A549 (cell line): ENCODE data around the gene ATG10. TPM values are rescaled to one million over a fixed set of nuclear protein-coding genes. Genes with fewer than 3 reads are reported as not detected.

Experiments
- ATAC-seq, 2 experiments: fragments of 200-7000 bp in 1 of 2; fragments of >200 bp in 1 of 2; cut with Nextera tagmentation in 1 of 2; cut with Tn5 transposase in 1 of 2; 3 replicates each; pipeline versions ENCODE4 v1.8.0 to v1.9.1; 2018 to 2020; ENCODE audit warnings: mild to moderate bottlenecking in 1 of 2, moderate library complexity in 1 of 2
- CTCF ChIA-PET: fragments of 300-600 bp; sonication (Branson Sonifier 250); formaldehyde crosslinking; extraction: SDS; loops from one replicate; lab custom pipeline; 2021; ENCODE audit warnings: antibody characterized with exemption, inconsistent platforms; lab: Yijun Ruan, JAX
- POLR2A ChIA-PET: fragments of 350-600 bp; formaldehyde crosslinking; extraction: SDS; loops from one replicate; lab custom pipeline; 2021; ENCODE audit warnings: antibody characterized with exemption, inconsistent platforms; lab: Yijun Ruan, JAX
- DNase-seq, 2 experiments: peaks; one replicate each; pipeline versions ENCODE4 v3.0.0 to v3.0.0-alpha.2; 2011 to 2016; ENCODE audit warnings: low read depth in 1 of 2, low spot score in 1 of 2
- FAIRE-seq: peaks from 2 replicates; lab custom pipeline; 2011; peaks lifted over from hg19 to GRCh38; lab: Jason Lieb, UNC
- H3K27ac ChIP-seq, 2 experiments: fragments of >200 bp; sonication (Bioruptor Twin); formaldehyde crosslinking; 3 replicates each; pipeline ENCODE4 v1.5.1; 2016 to 2017
- H3K4me1 ChIP-seq: fragments of >200 bp; sonication (Bioruptor Twin); formaldehyde crosslinking; 3 replicates; pipeline ENCODE4 v1.6.1; 2016
- H3K4me2 ChIP-seq: fragments of >200 bp; sonication (Bioruptor Twin); formaldehyde crosslinking; 3 replicates; pipeline ENCODE4 v1.6.1; 2016
- H3K4me3 ChIP-seq: fragments of >200 bp; sonication (Bioruptor Twin); formaldehyde crosslinking; 3 replicates; pipeline ENCODE4 v1.5.1; 2016
- H3K9me3 ChIP-seq: fragments of >200 bp; sonication (Bioruptor Twin); formaldehyde crosslinking; 3 replicates; pipeline ENCODE4 v1.6.1; 2016
- CHD2 ChIP-seq: fragments of 150-350 bp; IDR thresholded peaks from 2 replicates; pipeline ENCODE4 v1.6.1; 2014; ENCODE audit warnings: low read length; ENCODE audit not compliant: partially characterized antibody
- EHF ChIP-seq: fragments of 250-450 bp; sonication (Bioruptor Pico); IDR thresholded peaks from 2 replicates; pipeline ENCODE4 v1.5.0; 2020; ENCODE audit warnings: mild to moderate bottlenecking
- EP300 ChIP-seq, 2 experiments: fragments of >200 bp; sonication (Bioruptor Twin); formaldehyde crosslinking; IDR thresholded peaks; 2 replicates in 1 of 2; 3 replicates in 1 of 2; pipeline ENCODE4 v1.6.1; 2016 to 2017
- FOSB ChIP-seq: fragments of 250-450 bp; sonication (Bioruptor Pico); IDR thresholded peaks from 2 replicates; pipeline ENCODE4 v1.5.0; 2020; ENCODE audit warnings: mild to moderate bottlenecking, moderate library complexity
- FOSL2 ChIP-seq, 2 experiments: fragments of 450-650 bp in 1 of 2; fragments of >200 bp in 1 of 2; sonication (Bioruptor Twin) in 1 of 2; formaldehyde crosslinking; IDR thresholded peaks; 2 replicates each; pipeline versions ENCODE4 v1.5.0 to v1.6.1; 2016 to 2020; ENCODE audit warnings: mild to moderate bottlenecking in 1 of 2, moderate library complexity in 1 of 2
- GATA3 ChIP-seq: IDR thresholded peaks from 2 replicates; pipeline ENCODE4 v1.6.1; 2012; ENCODE audit warnings: borderline replicate concordance
- HOXA7 ChIP-seq: fragments of 250-450 bp; sonication (Bioruptor Pico); IDR thresholded peaks from 2 replicates; pipeline ENCODE4 v1.5.0; 2020; ENCODE audit warnings: mild to moderate bottlenecking, moderate library complexity
- HOXB13 ChIP-seq: fragments of 250-450 bp; sonication (Bioruptor Pico); IDR thresholded peaks from 2 replicates; pipeline ENCODE4 v1.5.0; 2020; ENCODE audit warnings: low read depth, mild to moderate bottlenecking, moderate library complexity
- HOXB5 ChIP-seq: fragments of 250-450 bp; sonication (Bioruptor Pico); IDR thresholded peaks from 2 replicates; pipeline ENCODE4 v1.5.0; 2020; ENCODE audit warnings: mild to moderate bottlenecking, moderate library complexity
- JUN ChIP-seq, 2 experiments: fragments of >200 bp; sonication (Bioruptor Twin); formaldehyde crosslinking; IDR thresholded peaks; 2 replicates in 1 of 2; 3 replicates in 1 of 2; pipeline ENCODE4 v1.6.1; 2016 to 2017
- KDM5A ChIP-seq: fragments of 200-600 bp; sonication (generic); IDR thresholded peaks from 2 replicates; pipeline ENCODE4 v1.6.1; 2016; ENCODE audit warnings: antibody characterized with exemption, mild to moderate bottlenecking
- MAFK ChIP-seq: fragments of 450-650 bp; IDR thresholded peaks from 2 replicates; pipeline ENCODE4 v1.6.1; 2014; ENCODE audit not compliant: partially characterized antibody
- MAZ ChIP-seq: fragments of 150-350 bp; IDR thresholded peaks from 2 replicates; pipeline ENCODE4 v1.6.1; 2014; ENCODE audit warnings: antibody characterized with exemption, low read depth, low read length, borderline replicate concordance
- PHF8 ChIP-seq: fragments of 200-600 bp; sonication (generic); IDR thresholded peaks from 2 replicates; pipeline ENCODE4 v1.6.1; 2016; ENCODE audit warnings: low read depth, mild to moderate bottlenecking, antibody characterized with exemption, moderate library complexity, borderline replicate concordance
- POLR2A ChIP-seq: IDR thresholded peaks from 2 replicates; pipeline ENCODE4 v1.6.1; 2012; ENCODE audit warnings: mild to moderate bottlenecking, low read length
- POLR2AphosphoS2 ChIP-seq: conservative IDR thresholded peaks from 2 replicates; pipeline ENCODE4 v1.6.1; 2012; ENCODE audit warnings: low read length, improper control_type of control experiment, inconsistent platforms
- RCOR1 ChIP-seq: fragments of 150-350 bp; IDR thresholded peaks from 2 replicates; pipeline ENCODE4 v1.6.1; 2014; ENCODE audit warnings: antibody characterized with exemption, low read length, low read depth
- RFX5 ChIP-seq: fragments of 450-650 bp; IDR thresholded peaks from 2 replicates; pipeline ENCODE4 v1.7.1; 2014; ENCODE audit warnings: antibody characterized with exemption, mild to moderate bottlenecking, moderate library complexity
- RNF2 ChIP-seq: fragments of 200-600 bp; sonication (generic); IDR thresholded peaks from 2 replicates; pipeline ENCODE4 v1.6.1; 2016; ENCODE audit warnings: low read depth, mild to moderate bottlenecking, antibody characterized with exemption, moderate library complexity, borderline replicate concordance
- SMC3 ChIP-seq: fragments of >200 bp; sonication (Bioruptor Twin); formaldehyde crosslinking; IDR thresholded peaks from 3 replicates; pipeline ENCODE4 v1.6.1; 2018; ENCODE audit warnings: inconsistent platforms
- SREBF2 ChIP-seq: fragments of 450-650 bp; IDR thresholded peaks from 2 replicates; pipeline ENCODE4 v1.6.1; 2014; ENCODE audit warnings: mild to moderate bottlenecking, moderate library complexity
- TFCP2L1 ChIP-seq: fragments of 250-450 bp; sonication (Bioruptor Pico); IDR thresholded peaks from 2 replicates; pipeline ENCODE4 v1.5.0; 2021; ENCODE audit warnings: mild to moderate bottlenecking
- ZC3H11A ChIP-seq: fragments of 450-650 bp; IDR thresholded peaks from 2 replicates; pipeline ENCODE4 v1.6.1; 2014; ENCODE audit warnings: antibody characterized with exemption, mild to moderate bottlenecking
- ZNF302 ChIP-seq: fragments of 250-450 bp; sonication (Bioruptor Pico); IDR thresholded peaks from 2 replicates; pipeline ENCODE4 v1.9.0; 2021; ENCODE audit warnings: inconsistent platforms, mild to moderate bottlenecking, moderate library complexity
- ZSCAN20 ChIP-seq: fragments of 250-450 bp; sonication (Bioruptor Pico); IDR thresholded peaks from 2 replicates; pipeline ENCODE4 v1.8.0; 2022; ENCODE audit warnings: mild to moderate bottlenecking, moderate library complexity
- WGBS: methylation state at CpG from one replicate; pipeline ENCODE4 v1.1.6; 2017; ENCODE audit errors: missing lambda C conversion rate; 5-methylcytosine and 5-hydroxymethylcytosine counted together
- polyA plus RNA-seq, 4 experiments: library from polyadenylated mRNA; depleted of rRNA in 3 of 4; stranded (reverse); fragments of >200 nt; fragmentation: RNase III in 1 of 4; extraction: RNeasy Plus Mini Kit Qiagen cat#74134 plus additional on column Dnase treatment in 1 of 4; gene quantifications; 2 replicates in 3 of 4; 3 replicates in 1 of 4; pipeline ENCODE4 v1.2.3, GENCODE V29; 2011 to 2017
- TF ChIP-seq, protein P1 (sequence below): fragments of 150-350 bp; IDR thresholded peaks from 2 replicates; pipeline ENCODE4 v1.6.1; 2014; ENCODE audit warnings: low read depth, mild to moderate bottlenecking, low read length
- TF ChIP-seq, protein P2 (sequence below): fragments of 200-600 bp; sonication (generic); IDR thresholded peaks from 2 replicates; pipeline ENCODE4 v1.6.1; 2016; ENCODE audit warnings: antibody characterized with exemption, mild to moderate bottlenecking, moderate library complexity
- TF ChIP-seq, protein P3 (sequence below): fragments of >200 bp; sonication (Bioruptor Twin); formaldehyde crosslinking; IDR thresholded peaks from 2 replicates; pipeline ENCODE4 v1.6.1; 2016

ATG10 gene
- polyA plus RNA-seq, 2 of the 4 experiments (the other 2 are of a cell fraction): 12.7 to 17.9 TPM

DNA sequence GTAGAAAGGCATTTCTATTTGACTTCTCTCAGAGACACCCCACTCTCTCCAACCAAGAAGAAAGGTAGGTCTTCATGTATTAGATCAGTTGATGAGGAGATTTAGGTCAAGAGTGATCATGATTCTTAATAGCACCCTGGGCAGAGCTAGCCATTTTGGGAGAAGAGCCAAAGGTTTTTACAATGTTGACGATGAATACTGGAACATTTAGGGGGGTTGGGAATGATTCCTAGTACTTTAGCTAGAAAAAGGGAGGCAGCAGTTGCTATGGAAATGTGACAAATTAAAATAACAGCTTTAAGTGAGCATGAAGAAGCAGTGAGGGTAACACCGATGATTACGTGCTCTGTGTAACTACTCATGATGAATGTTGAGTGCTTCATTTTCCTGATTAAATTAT, 315.8 kb downstream of the ATG10 start:
- no peak for TF ChIP-seq RFX5
- no peak for TF ChIP-seq HOXA7 (CRISPR knock-in tag)
- TF ChIP-seq, protein P1, sequence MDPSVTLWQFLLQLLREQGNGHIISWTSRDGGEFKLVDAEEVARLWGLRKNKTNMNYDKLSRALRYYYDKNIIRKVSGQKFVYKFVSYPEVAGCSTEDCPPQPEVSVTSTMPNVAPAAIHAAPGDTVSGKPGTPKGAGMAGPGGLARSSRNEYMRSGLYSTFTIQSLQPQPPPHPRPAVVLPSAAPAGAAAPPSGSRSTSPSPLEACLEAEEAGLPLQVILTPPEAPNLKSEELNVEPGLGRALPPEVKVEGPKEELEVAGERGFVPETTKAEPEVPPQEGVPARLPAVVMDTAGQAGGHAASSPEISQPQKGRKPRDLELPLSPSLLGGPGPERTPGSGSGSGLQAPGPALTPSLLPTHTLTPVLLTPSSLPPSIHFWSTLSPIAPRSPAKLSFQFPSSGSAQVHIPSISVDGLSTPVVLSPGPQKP: no peak
- Histone ChIP-seq H3K4me2 (no peak overlapping the region), H3K27ac (no peak overlapping the region), H3K4me3 (no peak overlapping the region), H3K9me3 (no peaks in the 10 kb centered on the region), H3K4me1 (no peaks in the 10 kb centered on the region)
- ChIA-PET POLR2A (no interaction called here), CTCF (interaction anchor here (0.7 to 1.1 kb wide), 2 partner anchors 25 to 1425 kb away, joined by 3 read pairs; no protein-coding TSS in a partner anchor)
- no peak for FAIRE-seq
- ATAC-seq: no peak
- DNase-seq: no peak
- WGBS: 93% methylated on average over 3 of the region's 3 CpGs

DNA sequence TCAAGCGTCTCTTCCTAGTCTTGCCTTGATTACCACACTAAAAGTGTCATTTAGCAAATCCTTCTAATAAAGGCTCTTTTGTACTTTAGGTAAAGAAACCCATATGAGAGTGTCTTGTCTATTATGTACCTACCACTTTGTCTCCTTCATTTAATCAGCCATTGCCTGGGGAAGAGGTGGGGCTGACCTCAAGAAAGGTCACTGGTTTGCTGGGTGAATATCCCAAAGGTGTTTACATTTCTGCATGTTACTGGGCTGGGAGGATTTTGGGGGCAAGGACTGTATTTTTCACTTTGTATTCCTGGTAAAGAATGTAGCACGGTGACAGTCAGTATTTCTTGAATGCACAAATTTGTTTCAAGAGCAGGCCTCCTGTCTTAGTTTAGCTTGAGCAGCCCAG, 318.2 kb downstream of the ATG10 start:
- ChIA-PET CTCF (no interaction called here), POLR2A (no interaction called here)
- FAIRE-seq: no peak
- Histone ChIP-seq H3K4me3 (no peak overlapping the region), H3K4me1 (no peaks in the 10 kb centered on the region), H3K4me2 (no peak overlapping the region), H3K27ac (no peak overlapping the region), H3K9me3 (no peaks in the 10 kb centered on the region)
- ATAC-seq: no peak
- TF ChIP-seq, protein P2, sequence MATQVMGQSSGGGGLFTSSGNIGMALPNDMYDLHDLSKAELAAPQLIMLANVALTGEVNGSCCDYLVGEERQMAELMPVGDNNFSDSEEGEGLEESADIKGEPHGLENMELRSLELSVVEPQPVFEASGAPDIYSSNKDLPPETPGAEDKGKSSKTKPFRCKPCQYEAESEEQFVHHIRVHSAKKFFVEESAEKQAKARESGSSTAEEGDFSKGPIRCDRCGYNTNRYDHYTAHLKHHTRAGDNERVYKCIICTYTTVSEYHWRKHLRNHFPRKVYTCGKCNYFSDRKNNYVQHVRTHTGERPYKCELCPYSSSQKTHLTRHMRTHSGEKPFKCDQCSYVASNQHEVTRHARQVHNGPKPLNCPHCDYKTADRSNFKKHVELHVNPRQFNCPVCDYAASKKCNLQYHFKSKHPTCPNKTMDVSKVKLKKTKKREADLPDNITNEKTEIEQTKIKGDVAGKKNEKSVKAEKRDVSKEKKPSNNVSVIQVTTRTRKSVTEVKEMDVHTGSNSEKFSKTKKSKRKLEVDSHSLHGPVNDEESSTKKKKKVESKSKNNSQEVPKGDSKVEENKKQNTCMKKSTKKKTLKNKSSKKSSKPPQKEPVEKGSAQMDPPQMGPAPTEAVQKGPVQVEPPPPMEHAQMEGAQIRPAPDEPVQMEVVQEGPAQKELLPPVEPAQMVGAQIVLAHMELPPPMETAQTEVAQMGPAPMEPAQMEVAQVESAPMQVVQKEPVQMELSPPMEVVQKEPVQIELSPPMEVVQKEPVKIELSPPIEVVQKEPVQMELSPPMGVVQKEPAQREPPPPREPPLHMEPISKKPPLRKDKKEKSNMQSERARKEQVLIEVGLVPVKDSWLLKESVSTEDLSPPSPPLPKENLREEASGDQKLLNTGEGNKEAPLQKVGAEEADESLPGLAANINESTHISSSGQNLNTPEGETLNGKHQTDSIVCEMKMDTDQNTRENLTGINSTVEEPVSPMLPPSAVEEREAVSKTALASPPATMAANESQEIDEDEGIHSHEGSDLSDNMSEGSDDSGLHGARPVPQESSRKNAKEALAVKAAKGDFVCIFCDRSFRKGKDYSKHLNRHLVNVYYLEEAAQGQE: no peak
- TF ChIP-seq EHF (CRISPR knock-in tag) (no peak), FOSL2 (IDR thresholded peaks at IDR 0.05) (no peak), FOSL2 (CRISPR knock-in tag; IDR thresholded peaks at IDR 0.05) (no peak), MAZ (no peak), RNF2 (no peak), RCOR1 (no peak), SREBF2 (no peak), ZNF302 (CRISPR knock-in tag) (no peak), POLR2A (no peak), KDM5A (no peak), MAFK (no peak), ZSCAN20 (CRISPR knock-in tag) (no peak), GATA3 (no peak), POLR2AphosphoS2 (no peak)
- TF ChIP-seq, protein P3, sequence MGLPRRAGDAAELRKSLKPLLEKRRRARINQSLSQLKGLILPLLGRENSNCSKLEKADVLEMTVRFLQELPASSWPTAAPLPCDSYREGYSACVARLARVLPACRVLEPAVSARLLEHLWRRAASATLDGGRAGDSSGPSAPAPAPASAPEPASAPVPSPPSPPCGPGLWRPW: no peak
- WGBS: 84% methylated on average over 2 of the region's 2 CpGs
- no peak for DNase-seq

DNA sequence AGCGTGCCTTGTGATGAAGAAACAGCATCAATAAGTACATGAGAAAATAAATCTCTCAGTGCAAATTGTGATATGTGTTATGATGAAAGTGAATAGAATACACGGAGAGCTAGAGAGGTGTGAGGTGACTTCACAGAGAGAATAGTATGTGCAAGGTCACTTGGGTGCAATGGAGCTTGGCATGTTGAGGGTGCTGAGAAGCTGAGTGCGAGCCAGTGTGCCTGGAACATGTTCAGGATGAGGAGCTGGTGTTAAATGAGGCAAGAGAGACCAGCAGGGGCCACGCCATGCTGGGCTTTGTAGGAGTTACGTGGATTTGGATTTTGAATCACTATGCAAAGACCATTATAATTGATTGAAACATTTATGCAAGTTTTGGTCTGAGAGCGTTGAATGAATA, 319.1 kb downstream of the ATG10 start:
- FAIRE-seq: no peak
- H3K4me3 ChIP-seq: no peak overlapping the region
- WGBS: 65% methylated on average over 6 of the region's 6 CpGs
- H3K9me3 ChIP-seq: no peaks in the 10 kb centered on the region
- ChIA-PET CTCF (interaction anchor here (1.6 kb wide), 1 partner anchor 22 kb away, joined by 7 read pairs; no protein-coding TSS in a partner anchor), POLR2A (no interaction called here)
- H3K4me1 ChIP-seq: no peaks in the 10 kb centered on the region
- no peak for ATAC-seq
- no peak overlapping the region for H3K4me2 ChIP-seq
- H3K27ac ChIP-seq: no peak overlapping the region
- DNase-seq: no peak
- TF ChIP-seq HOXB5 (no peak), CHD2 (no peak), PHF8 (no peak), TFCP2L1 (CRISPR knock-in tag) (no peak), RNF2 (no peak), EP300 (IDR thresholded peaks at IDR 0.05) (no peak), FOSB (CRISPR knock-in tag) (no peak), KDM5A (no peak), JUN (IDR thresholded peaks at IDR 0.05) (no peak), SMC3 (no peak), HOXB13 (no peak), ZC3H11A (no peak), EHF (CRISPR knock-in tag) (no peak)
- TF ChIP-seq, protein P2: no peak
